ENCODE results near the gene INMT. TPM values are rescaled to one million over a fixed set of nuclear protein-coding genes. Genes with fewer than 3 reads are reported as not detected.

The INMT gene
- total RNA-seq (10 to 100 TPM in 2 of 5 donors, 1 to 10 TPM in 3; 1.8 to 27.2 (median 8.4) TPM), polyA plus RNA-seq (1 to 10 TPM; 3.2 to 7.2 (median 7.0) TPM)
- long read RNA-seq, donor 1, result 0 reads
- long read RNA-seq, donor 2, result 0 reads
- long read RNA-seq, donor 3, partial matches to known transcripts, result 0 of 1 reads
- long read RNA-seq, donor 3, other reads (novel, unspliced or antisense), result 0 of 1 reads
- long read RNA-seq, donor 4, result 0 reads
- long read RNA-seq, donor 5, partial matches to known transcripts, result 0 of 1 reads
- long read RNA-seq, donor 5, other reads (novel, unspliced or antisense), result 0 of 1 reads
- long read RNA-seq, donor 6, result 0 reads
- long read RNA-seq, donor 7, result 0 reads
- long read RNA-seq, donor 8, result 0 reads
- long read RNA-seq, donor 9, result 0 reads
- long read RNA-seq, donor 10, partial matches to known transcripts, result 0 of 1 reads
- long read RNA-seq, donor 10, other reads (novel, unspliced or antisense), result 0 of 1 reads

- Histone ChIP-seq H3K4me3 (peak within 1 kb of the TSS; percentile 6 to 44 (median 38)), H3K27me3 (no peaks in the 10 kb centered on the region), H3K9me3 (no peaks in the 10 kb centered on the region), H3K27ac (peak within 1 kb of the TSS; percentile 36 to 82 (median 76)), H3K4me1 (peaks cover 16 to 52% (median 29%) of the 10 kb centered on the region in 4 donors), H3K36me3 (no peaks in the 10 kb centered on the region)
- TF ChIP-seq EP300 (IDR thresholded peaks at IDR 0.05) (no peak), POLR2AphosphoS5 (IDR thresholded peaks at IDR 0.05) (no peak), POLR2A (IDR thresholded peaks at IDR 0.05) (no peak), CTCF (IDR thresholded peaks at IDR 0.05) (no peak)
- DNase-seq, result no peak
- intact Hi-C loops (cut with DNase I; ENCODE audit: low total_unique reads), result no loop called here
- 31 to 72% (median 52%) methylated on average over 2 to 6 of the region's 6 CpGs for WGBS, 5 donors
Measured at GRCh38 chr7:30751696-30752273, at the start of gene INMT. Gene INMT, plus strand, starts transcription at chr7:30752135. Its CDS starts 16 bp downstream, at chr7:30752151.

DNA sequence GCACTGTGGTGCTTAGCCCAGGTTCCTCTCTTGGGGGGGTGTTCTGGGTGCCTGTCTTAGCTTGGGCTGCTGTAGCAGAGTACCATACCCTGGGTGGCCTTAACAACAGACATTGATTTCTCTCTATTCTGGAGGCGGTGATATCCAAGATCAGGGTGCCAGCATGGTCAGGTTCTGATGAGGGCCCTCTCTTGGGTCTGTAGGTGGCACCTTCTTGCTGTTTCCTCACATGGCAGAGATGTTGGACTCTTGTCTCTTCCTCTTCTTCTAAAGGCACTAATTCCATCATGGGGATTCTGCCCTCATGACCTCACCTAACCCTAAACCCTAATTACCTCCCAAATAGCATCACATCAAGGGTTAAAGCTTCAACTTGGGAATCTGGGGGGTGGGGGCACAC lies 49.7 kb upstream of the INMT start:
- H3K4me3 ChIP-seq, result no peak overlapping the region
- H3K27ac ChIP-seq, result no peak overlapping the region
- TF ChIP-seq POLR2A (IDR thresholded peaks at IDR 0.05) (no peak), POLR2AphosphoS5 (IDR thresholded peaks at IDR 0.05) (no peak), EP300 (IDR thresholded peaks at IDR 0.05) (no peak), CTCF (IDR thresholded peaks at IDR 0.05) (no peak)
- intact Hi-C loops (cut with DNase I; ENCODE audit: low total_unique reads), result no loop called here
- no peaks in the 10 kb centered on the region for H3K9me3 ChIP-seq
- H3K36me3 ChIP-seq, result no peaks in the 10 kb centered on the region
- peaks cover 0 to 1% (median 0%) of the 10 kb centered on the region in 4 donors for H3K4me1 ChIP-seq
- WGBS, 5 donors, result 67 to 100% (median 87%) methylated on average over 1 of the region's 1 CpG
- no peak for DNase-seq
- H3K27me3 ChIP-seq, result peaks cover 0 to 27% (median 7%) of the 10 kb centered on the region in 3 donors

- WGBS, 5 donors, result 71 to 84% (median 73%) methylated on average over 4 of the region's 4 CpGs
- peaks cover 0 to 6% (median 0%) of the 10 kb centered on the region in 4 donors for H3K4me1 ChIP-seq
- no peak overlapping the region for H3K27ac ChIP-seq
- H3K4me3 ChIP-seq, result no peak overlapping the region
- no peaks in the 10 kb centered on the region for H3K9me3 ChIP-seq
- H3K27me3 ChIP-seq, result peaks cover 0 to 27% (median 7%) of the 10 kb centered on the region in 3 donors
- intact Hi-C loops (cut with DNase I; ENCODE audit: low total_unique reads), result no loop called here
- no peak for TF ChIP-seq CTCF (IDR thresholded peaks at IDR 0.05)
- no peak for TF ChIP-seq POLR2AphosphoS5 (IDR thresholded peaks at IDR 0.05)
- TF ChIP-seq POLR2A (IDR thresholded peaks at IDR 0.05), result no peak
- TF ChIP-seq EP300 (IDR thresholded peaks at IDR 0.05), result no peak
- no peak for DNase-seq
- H3K36me3 ChIP-seq, result no peaks in the 10 kb centered on the region
Measured at GRCh38 chr7:30703756-30704155, 48.2 kb upstream of the INMT start.

DNA sequence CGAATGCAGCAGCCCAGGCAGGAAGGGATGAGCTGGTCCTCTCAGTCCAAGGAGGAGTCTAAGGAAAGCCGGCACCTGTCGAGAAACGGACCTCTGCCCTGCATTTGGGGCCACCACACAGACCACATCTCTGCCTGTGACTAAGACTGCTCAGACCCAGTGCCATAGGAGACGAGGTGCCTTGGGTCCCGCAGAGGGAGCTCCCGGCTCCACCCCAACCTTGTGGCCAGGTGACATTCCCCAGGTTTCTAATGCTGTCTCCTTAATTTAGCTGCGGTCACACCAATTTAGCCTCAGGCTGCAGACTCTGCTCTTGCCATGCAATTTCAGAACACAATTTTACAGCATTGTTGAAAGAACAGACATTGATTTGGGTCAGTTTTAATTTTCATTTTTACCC lies 46.9 kb upstream of the INMT start:
- DNase-seq, result no peak
- TF ChIP-seq POLR2AphosphoS5 (IDR thresholded peaks at IDR 0.05) (no peak), EP300 (IDR thresholded peaks at IDR 0.05) (no peak), POLR2A (IDR thresholded peaks at IDR 0.05) (no peak), CTCF (IDR thresholded peaks at IDR 0.05) (no peak)
- no peaks in the 10 kb centered on the region for H3K9me3 ChIP-seq
- intact Hi-C loops (cut with DNase I; ENCODE audit: low total_unique reads), result no loop called here
- H3K4me1 ChIP-seq, result peaks cover 0 to 6% (median 0%) of the 10 kb centered on the region in 4 donors
- H3K36me3 ChIP-seq, result no peaks in the 10 kb centered on the region
- no peak overlapping the region for H3K4me3 ChIP-seq
- H3K27me3 ChIP-seq, result peaks cover 0 to 15% (median 1%) of the 10 kb centered on the region in 3 donors
- WGBS, 5 donors, result 79 to 90% (median 82%) methylated on average over 7 to 8 of the region's 8 CpGs
- H3K27ac ChIP-seq, result no peak overlapping the region
